MM.1S (cell line): ENCODE measurements around the gene BRK1.

Source experiments
- DNase-seq: peaks from one replicate; pipeline ENCODE4 v3.0.0-alpha.2; 2015
- H2AFZ ChIP-seq: fragments of 300-600 bp; sonication (generic); 2 replicates; pipeline ENCODE4 v1.6.0; 2016; ENCODE audit warnings: antibody characterized with exemption, low read length
- H3F3A ChIP-seq: fragments of 300-600 bp; sonication (generic); 2 replicates; pipeline ENCODE4 v1.6.1; 2016; ENCODE audit warnings: mild to moderate bottlenecking, antibody characterized with exemption, low read length, moderate library complexity, mixed read lengths; ENCODE audit not compliant: insufficient read depth
- H3K27ac ChIP-seq: fragments of 300-600 bp; sonication (generic); 2 replicates; pipeline ENCODE4 v1.5.1; 2016; ENCODE audit warnings: mild to moderate bottlenecking, low read length
- H3K27me3 ChIP-seq: fragments of 300-600 bp; sonication (generic); replicated peaks from 2 replicates; pipeline ENCODE4 v1.6.0; 2016; ENCODE audit warnings: low read length; ENCODE audit not compliant: insufficient read depth
- H3K36me3 ChIP-seq: fragments of 300-600 bp; sonication (generic); replicated peaks from 2 replicates; pipeline ENCODE4 v1.6.1; 2016; ENCODE audit warnings: mild to moderate bottlenecking, low read length, mixed read lengths; ENCODE audit not compliant: insufficient read depth
- H3K4me1 ChIP-seq: fragments of 300-600 bp; sonication (generic); 2 replicates; pipeline ENCODE4 v1.6.1; 2016; ENCODE audit warnings: low read length, mixed read lengths
- H3K4me2 ChIP-seq: fragments of 300-600 bp; sonication (generic); 2 replicates; pipeline ENCODE4 v1.6.0; 2016; ENCODE audit warnings: low read depth, low read length
- H3K4me3 ChIP-seq: fragments of 300-600 bp; sonication (generic); 2 replicates; pipeline ENCODE4 v1.5.1; 2016; ENCODE audit warnings: low read length, mixed read lengths
- H3K79me2 ChIP-seq: fragments of 300-600 bp; sonication (generic); 2 replicates; pipeline ENCODE4 v1.6.1; 2016; ENCODE audit warnings: mixed run types, low read length, mixed read lengths
- H3K9ac ChIP-seq: fragments of 300-600 bp; sonication (generic); 2 replicates; pipeline ENCODE4 v1.6.1; 2016; ENCODE audit warnings: low read length, mixed read lengths
- H3K9me2 ChIP-seq: fragments of 300-600 bp; sonication (generic); replicated peaks from 2 replicates; pipeline ENCODE4 v1.6.1; 2016; ENCODE audit warnings: mild to moderate bottlenecking, low read length, mixed read lengths; ENCODE audit not compliant: insufficient read depth
- H3K9me3 ChIP-seq: fragments of 300-600 bp; sonication (generic); replicated peaks from 2 replicates; pipeline ENCODE4 v1.6.1; 2016; ENCODE audit warnings: mild to moderate bottlenecking, low read length, mixed read lengths; ENCODE audit not compliant: insufficient read depth
- H4K20me1 ChIP-seq: fragments of 300-600 bp; sonication (generic); 2 replicates; pipeline ENCODE4 v1.6.1; 2016; ENCODE audit warnings: mild to moderate bottlenecking, low read length, moderate library complexity, mixed read lengths; ENCODE audit not compliant: insufficient read depth
- EZH2 ChIP-seq: fragments of 300-600 bp; sonication (generic); optimal IDR thresholded peaks from 2 replicates; pipeline ENCODE3; 2017; ENCODE audit warnings: low read depth, mild to moderate bottlenecking, antibody characterized with exemption, low read length, mixed read lengths
- EZH2phosphoT487 ChIP-seq: fragments of 300-600 bp; sonication (generic); IDR thresholded peaks from 2 replicates; pipeline ENCODE4 v1.6.1; 2018; ENCODE audit warnings: antibody characterized with exemption, low read length
- TF ChIP-seq, protein P1 (sequence below): fragments of 300-600 bp; sonication (generic); IDR thresholded peaks from 2 replicates; pipeline ENCODE4 v1.5.1; 2016; ENCODE audit warnings: antibody characterized with exemption, low read length, mixed read lengths

The BRK1 gene

DNA sequence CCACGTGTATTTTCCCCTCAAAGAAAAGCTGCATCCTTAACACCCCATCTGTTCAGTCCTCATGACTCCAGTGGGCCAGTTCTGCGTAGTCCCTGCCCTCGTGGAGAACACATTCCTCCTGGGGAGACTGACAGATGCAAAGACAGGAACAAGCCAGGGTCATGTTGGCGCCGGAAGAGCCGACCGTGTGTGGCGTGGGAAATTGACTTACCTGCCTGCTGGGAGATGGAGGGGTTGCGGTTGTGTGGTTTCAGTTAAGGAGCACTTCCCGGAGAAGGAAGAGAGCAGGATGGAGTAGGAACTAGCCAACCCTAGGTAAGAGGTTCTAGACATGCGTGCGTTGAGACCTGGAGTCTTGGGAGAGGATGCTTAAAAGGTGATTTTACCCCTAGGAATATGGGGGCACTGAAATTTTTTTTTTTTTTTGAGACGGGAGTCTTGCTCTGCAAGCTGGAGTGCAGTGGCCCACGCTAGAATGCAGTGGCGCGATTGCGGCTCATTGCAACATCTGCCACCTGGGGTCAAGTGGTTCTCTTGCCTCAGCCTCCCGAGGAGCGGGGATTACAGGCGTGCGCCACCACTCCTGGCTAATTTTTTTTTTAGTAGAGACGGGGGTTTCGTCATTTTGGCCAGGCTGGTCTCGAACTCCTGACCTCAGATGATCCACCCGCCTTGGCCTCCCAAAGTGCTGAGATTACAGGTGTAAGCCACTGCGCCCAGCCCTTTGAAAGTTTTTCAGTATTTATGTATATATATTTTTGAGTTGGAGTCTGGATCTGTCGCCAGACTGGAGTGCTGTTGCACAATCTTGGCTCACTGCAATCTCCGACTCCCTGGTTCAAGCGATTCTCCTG lies 27.5 kb downstream of the BRK1 start:
- Histone ChIP-seq H3K27ac (no peak overlapping the region), H3K9me3 (no peaks in the 10 kb centered on the region), H3K27me3 (no peaks in the 10 kb centered on the region), H3K9me2 (no peaks in the 10 kb centered on the region), H3K36me3 (no peaks in the 10 kb centered on the region), H3K4me1 (peaks cover 11% of the 10 kb centered on the region; the same call in 1 of the 2 replicates), H3K79me2 (peaks cover 56% of the 10 kb centered on the region), H4K20me1 (no peaks in the 10 kb centered on the region), H3K4me2 (peak overlapping the region; percentile 80), H3K4me3 (peak overlapping the region; percentile 74), H3K9ac (no peak overlapping the region; the same call in 1 of the 2 replicates), H2AFZ (no peak overlapping the region), H3F3A (no peaks in the 10 kb centered on the region)
- TF ChIP-seq, protein P1, sequence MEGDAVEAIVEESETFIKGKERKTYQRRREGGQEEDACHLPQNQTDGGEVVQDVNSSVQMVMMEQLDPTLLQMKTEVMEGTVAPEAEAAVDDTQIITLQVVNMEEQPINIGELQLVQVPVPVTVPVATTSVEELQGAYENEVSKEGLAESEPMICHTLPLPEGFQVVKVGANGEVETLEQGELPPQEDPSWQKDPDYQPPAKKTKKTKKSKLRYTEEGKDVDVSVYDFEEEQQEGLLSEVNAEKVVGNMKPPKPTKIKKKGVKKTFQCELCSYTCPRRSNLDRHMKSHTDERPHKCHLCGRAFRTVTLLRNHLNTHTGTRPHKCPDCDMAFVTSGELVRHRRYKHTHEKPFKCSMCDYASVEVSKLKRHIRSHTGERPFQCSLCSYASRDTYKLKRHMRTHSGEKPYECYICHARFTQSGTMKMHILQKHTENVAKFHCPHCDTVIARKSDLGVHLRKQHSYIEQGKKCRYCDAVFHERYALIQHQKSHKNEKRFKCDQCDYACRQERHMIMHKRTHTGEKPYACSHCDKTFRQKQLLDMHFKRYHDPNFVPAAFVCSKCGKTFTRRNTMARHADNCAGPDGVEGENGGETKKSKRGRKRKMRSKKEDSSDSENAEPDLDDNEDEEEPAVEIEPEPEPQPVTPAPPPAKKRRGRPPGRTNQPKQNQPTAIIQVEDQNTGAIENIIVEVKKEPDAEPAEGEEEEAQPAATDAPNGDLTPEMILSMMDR = no peak
- TF ChIP-seq EZH2 (no peak), EZH2phosphoT487 (no peak)
- DNase-seq = no peak

DNA sequence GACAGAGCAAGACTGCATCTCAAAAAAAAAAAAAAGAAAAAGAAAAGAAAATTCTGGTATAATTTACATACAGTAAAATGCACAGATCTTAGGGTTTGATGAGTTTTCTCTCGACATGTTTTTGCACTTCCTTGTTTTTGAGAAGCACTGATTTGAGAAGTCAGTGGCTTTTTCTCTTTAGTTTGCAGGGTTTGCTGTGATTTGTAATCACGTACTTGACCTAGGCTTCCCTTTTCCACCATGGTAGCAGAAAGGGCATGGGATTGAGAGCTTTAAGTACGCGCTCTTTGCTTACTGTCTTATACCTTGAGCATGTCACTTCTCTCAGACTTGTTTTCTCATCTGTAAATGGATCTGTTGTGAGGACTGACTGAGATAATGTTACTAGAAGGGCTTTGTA lies 30.2 kb downstream of the BRK1 start:
- no peaks in the 10 kb centered on the region for H4K20me1 ChIP-seq
- no peak overlapping the region for H3K4me2 ChIP-seq
- peaks cover 57% of the 10 kb centered on the region for H3K79me2 ChIP-seq

DNA sequence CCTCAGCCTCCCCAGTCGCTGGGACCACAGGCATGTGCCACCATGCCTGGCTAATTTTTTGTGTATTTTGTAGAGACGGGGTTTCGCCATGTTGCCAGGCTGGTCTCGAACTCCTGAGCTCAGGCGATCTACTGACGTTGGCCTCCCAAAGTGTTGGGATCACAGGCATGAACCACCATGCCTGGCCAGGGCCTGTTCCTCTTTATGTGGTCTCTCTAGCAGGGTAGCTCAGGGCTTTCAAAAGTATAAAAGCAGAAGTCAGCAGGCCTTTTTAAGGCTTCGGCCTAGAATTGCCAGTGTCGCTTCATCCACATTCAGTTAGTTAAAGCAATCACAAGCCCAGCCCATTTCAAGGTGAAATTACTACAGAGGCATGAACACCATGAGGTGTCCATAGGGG lies 33.8 kb downstream of the BRK1 start:
- H3K36me3 ChIP-seq = 0 out of 2 replicates have a peak, but pooled peaks cover 6% of the 10 kb centered on the region
- no peaks in the 10 kb centered on the region for H3K9me2 ChIP-seq
- no peak overlapping the region for H3K9ac ChIP-seq
- no peak overlapping the region for H3K4me2 ChIP-seq
- H3K9me3 ChIP-seq = no peaks in the 10 kb centered on the region
- H3K4me3 ChIP-seq = no peak overlapping the region
- peaks cover 33% of the 10 kb centered on the region for H3K79me2 ChIP-seq
- DNase-seq = no peak
- H3F3A ChIP-seq = no peaks in the 10 kb centered on the region
- H2AFZ ChIP-seq = no peak overlapping the region
- no peaks in the 10 kb centered on the region for H4K20me1 ChIP-seq
- H3K4me1 ChIP-seq = no peaks in the 10 kb centered on the region
- H3K27me3 ChIP-seq = no peaks in the 10 kb centered on the region
- TF ChIP-seq, protein P1 = no peak
- no peak for TF ChIP-seq EZH2phosphoT487
- TF ChIP-seq EZH2 = no peak
- H3K27ac ChIP-seq = no peak overlapping the region

More for the DNA sequence above, 30.2 kb downstream of the BRK1 start:
- H3K36me3 ChIP-seq = 0 out of 2 replicates have a peak, but pooled peaks cover 6% of the 10 kb centered on the region
- DNase-seq = no peak
- H3K4me1 ChIP-seq = peaks cover 11% of the 10 kb centered on the region; the same call in 1 of the 2 replicates
- no peak overlapping the region for H2AFZ ChIP-seq
- H3K9me3 ChIP-seq = no peaks in the 10 kb centered on the region
- H3K27ac ChIP-seq = no peak overlapping the region
- H3K9ac ChIP-seq = no peak overlapping the region
- no peaks in the 10 kb centered on the region for H3F3A ChIP-seq
- H3K4me3 ChIP-seq = no peak overlapping the region
- TF ChIP-seq, protein P1 = no peak
- TF ChIP-seq EZH2 (no peak), EZH2phosphoT487 (no peak)
- no peaks in the 10 kb centered on the region for H3K9me2 ChIP-seq
- H3K27me3 ChIP-seq = no peaks in the 10 kb centered on the region
